GM21447 (cell line): Measurements from ENCODE around the gene SPCS1.
A peak's percentile ranks its signal among the peaks of the same experiment; 100 is the strongest.

Source experiments
- ATAC-seq: cut with Tn5 transposase; IDR thresholded peaks from one replicate; pipeline ENCODE4 v1.9.1; 2021; ENCODE audit not compliant: unreplicated experiment

SPCS1 gene

DNA sequence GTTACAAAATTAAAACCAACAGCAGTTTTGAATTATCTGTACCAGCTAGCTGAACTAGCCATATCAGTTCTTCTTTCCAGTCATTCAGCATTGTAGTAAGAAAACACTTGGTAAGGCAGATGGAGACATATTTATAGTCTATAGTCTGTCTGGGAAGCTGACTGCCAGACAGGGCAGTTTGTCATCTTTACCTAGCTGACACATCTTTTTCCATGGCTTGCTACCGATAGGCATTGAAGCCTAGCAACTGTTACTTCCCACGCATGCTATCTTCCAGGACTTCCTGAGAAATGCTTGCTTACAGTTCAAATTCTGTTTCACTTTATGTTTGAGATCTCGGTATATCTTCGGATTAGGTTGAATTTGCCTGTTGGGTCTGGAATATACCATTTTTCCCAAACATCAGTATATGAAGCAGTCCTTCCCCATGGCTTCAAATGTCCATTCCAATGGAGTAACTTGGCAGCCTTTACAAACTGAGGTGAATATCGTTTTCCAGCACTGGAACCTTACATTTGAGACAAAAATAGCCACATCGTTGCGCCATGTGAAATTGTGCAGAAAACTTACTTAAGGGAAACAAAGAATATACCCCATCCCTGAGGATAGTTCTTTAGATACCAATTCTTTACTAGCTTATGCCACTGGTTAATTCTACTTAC is 11.2 kb upstream of the SPCS1 start:
- ATAC-seq = no peak

DNA sequence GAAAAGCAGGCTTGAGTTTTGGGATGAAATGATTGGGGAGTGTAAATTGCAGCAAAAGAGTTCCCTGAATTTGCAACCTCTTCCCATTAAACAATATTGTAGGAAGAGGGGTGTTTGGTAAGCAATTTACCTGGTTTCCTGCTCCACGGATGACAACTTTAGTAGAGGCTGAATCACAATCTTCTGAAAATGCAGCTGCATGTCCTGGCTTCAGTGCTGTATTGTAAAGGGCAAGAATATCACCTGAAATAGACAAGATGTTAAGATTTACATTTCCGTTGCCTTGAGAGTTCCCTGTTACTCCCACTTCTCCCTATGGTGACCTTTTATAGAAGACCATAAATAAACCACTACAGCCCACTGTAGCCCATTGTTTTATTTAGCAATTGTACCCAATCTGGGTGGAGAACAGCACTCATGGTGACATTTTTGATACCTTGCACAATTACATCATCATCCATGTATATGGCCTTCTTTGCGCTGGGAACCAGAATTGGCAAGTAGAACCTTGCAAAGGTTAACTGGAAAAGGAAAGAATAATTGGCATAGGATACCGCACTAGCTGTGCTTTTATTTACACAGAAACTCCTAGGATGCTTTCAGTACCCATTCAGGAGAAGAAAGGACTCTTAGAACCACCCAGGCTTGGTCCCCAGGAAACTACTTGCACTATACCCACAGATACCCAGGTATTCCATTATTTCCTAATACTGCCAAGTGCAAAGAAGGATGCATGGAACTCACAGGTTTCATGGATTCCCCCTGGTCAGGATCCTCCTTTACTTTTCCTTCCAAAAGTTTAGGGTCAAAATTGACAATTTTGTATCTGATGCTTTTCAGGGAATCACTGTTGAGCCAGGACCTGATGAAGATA is 9.9 kb upstream of the SPCS1 start:
- ATAC-seq = no peak

DNA sequence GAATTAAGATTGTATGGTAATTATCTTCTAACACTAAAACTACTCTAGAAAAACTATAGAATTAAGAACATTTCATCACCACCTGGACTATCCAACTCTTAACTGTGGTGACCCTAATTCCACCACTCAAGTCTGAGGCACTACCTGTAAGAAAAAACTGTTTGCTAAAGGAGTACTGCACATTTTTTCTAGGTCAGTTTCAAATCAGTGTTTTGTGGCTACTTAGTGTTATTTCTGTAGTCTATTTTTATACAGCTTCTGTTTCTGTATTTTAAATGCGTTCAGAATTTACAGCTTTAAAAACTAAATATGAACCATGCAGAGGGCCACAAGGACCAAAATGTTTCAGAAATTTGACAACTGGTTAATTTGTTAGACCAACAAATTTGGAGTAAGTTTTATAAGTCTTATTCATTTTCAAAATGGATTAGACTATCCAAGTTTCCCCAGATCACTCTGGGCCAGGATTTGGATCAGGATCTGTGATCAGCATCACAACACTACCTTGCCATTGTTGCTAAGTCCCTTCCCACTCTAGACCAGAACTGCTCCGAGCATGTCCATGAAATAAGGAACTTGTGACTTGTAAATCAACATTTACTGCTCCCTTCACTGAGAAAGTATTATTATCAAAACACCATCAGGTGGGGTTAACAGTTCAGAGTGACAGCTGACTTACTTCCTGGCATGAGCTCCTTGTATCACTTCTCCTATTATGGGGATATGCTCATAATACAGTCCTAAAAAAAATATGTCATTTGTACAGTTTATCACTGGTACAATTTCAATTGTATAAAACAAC is 8.9 kb upstream of the SPCS1 start:
- ATAC-seq = peak; percentile 56

DNA sequence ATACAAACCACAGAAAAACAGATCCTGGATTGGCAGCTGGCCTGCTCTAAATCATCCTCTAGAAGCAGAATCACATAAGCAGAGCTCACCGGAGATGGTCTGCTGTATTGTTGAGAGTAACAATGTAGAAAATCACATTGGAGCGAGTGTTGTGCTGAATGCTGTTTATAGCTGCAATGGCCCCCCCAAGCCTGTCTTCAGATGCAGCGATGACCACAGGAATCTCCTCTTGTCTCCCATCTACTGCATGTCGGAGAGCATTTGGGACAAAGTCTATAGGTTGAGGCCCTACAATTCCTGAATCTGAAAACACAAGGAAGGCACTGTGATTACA is 8.3 kb upstream of the SPCS1 start:
- no peak for ATAC-seq

DNA sequence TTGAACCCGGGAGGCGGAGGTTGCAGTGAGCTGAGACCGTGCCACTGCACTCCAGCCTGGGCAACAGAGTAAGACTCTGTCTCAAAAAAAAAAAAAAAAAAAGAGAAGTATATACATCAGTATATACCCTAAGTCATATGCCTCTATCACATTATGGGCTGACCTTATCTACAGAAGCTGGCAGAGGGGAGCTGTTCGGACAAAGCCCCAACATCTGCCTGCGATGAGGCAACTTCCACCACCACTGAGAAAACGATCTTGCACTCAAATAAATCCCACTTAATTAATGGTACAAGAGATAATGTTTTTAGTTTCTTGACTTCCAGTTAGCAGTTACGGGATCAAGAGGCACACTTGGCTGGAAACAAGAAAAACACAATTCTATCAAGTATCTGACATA is 2.6 kb upstream of the SPCS1 start:
- ATAC-seq = no peak

DNA sequence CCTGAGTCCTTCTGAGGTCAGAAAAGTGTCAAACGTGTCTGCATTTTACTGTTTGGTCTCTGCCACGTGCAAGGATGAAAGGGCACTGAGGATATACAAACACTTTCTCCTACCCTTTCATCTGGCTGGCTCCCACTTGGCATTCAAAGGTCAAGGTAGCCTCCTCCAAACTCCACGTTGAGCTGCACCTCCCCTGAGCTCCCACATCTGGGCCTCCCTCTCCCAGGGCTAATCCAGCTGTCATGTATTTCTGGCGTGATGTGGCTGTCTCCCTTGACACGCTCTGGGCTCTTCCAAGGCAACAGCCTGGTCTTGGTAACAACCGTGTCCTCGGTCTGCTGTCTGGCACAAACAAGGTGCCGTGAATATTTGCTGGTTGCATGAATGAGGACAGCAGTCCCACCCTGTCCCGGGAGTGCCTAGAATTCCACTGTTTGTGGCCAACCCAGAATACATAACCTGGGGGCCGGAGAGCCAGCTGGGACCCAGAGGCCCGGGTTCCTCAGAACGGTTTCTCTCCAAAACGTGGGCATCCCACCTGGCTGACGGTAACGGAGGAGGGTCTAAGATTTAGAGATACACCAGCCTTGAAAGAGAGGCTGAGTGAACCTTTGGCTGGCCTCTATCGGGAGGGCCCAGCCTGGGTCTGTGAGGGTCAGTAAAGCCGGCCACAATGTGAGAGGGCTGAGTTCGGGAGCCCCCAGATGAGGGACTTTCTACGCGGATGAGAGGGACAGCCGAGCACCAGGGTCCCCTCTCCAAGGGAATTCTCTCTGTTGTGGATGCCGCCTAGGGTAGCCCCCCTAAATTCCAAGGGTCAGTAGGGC is 1.1 kb upstream of the SPCS1 start:
- no peak for ATAC-seq

DNA sequence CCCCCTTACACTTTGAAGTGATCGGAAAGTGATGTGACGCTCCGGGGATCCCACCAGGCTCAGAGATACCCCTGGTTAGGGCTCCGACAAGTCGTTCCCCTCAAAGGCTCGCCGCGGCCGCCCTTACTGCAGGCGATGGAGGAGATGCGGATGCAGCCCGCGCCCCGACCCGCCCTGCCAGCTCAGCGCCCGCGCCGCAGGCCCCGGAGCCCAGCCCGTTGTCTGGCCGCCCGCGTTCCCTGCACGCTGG is 543 bp upstream of the SPCS1 start:
- ATAC-seq = no peak

DNA sequence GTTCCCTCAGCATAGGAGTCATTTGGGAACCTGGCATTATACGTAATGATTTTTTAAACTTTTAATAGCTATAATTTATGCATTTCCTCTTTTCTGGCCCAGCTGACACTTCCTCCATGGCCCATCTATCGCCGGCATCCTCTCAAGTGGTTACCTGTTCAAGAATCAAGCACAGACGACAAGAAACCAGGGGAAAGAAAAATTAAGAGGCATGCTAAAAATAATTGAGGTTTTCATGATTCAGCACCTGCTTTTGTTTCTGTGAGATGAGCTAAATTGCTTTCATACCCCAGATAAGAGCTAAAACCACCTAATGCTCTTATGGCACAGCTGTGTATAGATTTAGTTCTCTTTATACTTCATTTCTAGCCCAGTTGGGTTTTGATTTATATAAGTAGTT is 1.7 kb downstream of the SPCS1 start:
- no peak for ATAC-seq

DNA sequence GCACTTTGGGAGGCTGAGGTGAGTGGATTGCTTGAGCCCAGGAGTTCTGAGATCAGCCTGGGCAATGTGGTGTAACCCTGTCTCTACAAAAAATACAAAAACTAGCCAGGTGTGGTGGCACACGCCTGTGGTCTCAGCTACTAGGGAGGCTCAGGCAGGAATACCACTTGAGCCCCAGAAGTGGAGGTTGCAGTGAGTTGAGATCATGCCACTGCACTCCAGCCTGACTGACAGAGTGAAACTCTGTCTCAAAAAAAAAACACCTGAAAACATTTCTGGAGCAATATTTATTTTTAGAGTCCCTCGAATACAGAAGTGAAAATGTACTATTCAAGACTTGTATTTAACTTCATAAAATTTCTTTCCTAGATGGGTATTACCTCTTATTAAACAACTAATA is 4.6 kb downstream of the SPCS1 start:
- no peak for ATAC-seq

DNA sequence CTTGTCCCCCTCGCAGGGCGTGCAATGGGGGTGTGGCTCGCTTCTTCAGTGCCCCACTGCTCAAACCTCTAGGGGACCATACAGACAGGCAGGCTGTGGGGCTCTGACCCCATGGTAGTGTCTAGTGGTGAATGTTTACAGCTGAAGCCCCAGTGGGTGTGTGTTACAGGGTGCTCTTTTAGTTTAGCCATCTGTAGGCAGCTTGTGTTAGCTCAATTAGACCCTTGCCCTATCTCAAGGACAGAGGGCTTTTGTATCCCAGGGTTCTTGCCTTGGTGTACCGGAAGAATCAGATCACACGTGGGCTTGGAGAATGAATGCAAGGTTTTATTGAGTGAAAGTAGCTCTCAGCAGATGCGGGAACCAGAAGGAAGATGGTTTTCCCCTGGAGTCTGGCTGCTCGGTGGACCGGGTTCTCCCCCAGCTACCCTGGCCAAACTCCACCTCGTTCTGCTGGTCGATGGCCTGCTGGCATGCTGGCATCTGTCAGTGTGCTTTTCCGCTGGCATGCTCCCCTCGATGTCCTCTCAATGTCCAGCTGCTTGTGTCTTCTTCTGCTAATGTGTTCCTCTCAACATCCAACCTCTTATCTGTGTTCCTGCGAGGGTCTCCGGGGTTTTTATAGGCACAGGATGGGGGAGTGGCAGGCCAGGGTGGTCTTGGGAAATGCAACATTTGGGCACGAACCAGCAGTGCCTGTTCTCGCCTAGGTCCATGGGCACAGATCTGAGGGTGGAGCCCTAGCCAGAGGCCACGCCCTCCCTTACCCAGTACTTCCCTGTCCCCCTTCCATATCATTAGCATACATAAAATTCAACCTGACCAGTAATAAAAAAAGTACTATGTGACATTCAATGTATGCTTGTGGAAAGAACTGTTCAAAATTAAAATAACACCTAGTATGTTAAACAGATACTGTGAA is 6.6 kb downstream of the SPCS1 start:
- no peak for ATAC-seq

DNA sequence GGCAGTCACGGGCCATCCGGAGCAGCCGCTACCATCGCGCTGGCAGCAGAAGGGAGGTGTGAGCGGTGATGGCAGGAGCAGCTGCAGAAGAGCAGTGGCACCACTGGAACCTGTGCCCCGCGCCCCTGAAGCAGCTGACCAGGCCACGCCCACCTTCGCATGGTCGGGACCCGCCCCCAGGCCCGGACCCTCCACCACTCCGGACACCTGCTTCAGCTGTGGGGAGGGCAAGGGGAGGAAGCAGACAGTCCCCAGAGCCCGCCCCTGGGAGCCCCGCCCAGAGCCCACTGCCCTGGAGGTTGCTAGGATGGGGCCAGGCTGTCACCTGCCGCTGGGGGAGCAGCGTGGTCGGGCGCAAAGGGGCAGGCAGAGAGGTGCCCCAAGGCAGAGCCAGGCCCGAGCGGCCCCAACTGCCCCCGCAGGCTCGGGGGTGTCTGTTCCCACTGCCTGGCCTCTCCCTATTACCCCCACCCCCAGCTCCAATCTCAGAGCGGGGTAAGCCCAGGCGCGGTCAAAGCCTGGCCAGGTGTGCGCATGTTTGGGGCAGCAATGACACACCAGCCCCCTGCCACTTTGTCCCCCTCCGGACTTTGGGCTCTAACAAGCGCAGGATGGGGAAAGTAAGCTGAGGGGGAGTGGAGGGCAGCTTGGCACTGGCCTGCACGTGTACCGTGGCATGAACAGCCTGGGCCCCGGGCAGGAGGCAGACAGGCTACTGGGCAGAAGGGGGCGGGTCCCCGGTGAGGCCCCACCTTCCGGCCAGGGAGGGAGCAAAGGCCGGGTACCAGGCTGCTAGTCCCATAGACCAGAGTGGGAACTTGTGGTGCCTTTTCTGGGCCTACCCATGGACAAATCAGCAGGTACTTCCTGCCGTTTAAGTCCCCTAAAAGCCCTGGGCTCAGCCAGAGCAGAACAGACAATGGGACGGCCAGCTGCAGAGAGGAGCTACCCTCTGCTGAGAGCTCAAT is 8.7 kb downstream of the SPCS1 start:
- ATAC-seq = no peak

DNA sequence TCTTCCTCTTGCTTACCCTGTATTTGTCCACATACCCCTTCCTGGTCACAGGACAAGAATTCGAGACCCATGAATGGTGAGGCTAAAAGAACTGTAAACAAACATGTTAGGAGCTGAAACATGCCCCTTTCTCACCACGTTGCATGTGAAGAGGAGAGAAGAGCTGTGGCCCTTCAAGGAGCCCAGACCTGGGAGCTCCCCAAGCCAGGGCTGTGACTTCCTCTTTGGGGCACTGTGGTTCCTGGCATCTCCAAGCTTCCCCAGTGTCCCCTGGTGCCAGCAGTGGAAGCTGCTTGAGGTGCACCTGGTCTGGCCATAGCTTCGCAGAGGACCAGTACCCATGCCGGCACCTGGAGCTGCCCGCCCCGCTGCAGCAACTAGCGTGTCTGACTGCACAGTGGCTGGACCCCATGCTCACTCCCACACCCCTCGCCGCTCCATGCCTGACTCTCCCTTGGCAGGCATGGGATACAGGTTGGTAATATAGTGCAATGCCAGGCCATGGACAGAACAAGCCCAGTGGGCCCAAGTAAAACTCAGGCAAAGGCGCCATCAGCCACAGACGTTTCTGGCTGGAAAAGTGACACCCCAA is 9.9 kb downstream of the SPCS1 start:
- no peak for ATAC-seq

DNA sequence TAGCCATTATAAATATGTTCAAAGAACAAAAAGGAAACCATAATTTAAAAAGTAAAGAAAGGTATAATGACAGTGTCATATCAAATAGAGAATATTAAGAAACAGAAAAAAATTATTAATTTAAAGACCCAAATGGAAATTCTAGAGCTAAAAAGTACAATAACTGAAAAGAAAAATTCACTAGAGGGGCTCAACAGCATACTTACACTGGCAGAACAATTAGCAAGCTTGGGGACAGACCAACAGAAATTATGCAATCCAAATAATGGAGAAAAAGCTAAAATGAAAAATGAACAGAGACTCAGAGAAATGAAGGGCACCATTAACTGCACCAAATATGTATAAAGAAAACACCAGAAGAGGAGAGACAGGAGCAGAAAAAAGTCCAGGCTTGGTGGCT is 13.7 kb downstream of the SPCS1 start:
- ATAC-seq = no peak

DNA sequence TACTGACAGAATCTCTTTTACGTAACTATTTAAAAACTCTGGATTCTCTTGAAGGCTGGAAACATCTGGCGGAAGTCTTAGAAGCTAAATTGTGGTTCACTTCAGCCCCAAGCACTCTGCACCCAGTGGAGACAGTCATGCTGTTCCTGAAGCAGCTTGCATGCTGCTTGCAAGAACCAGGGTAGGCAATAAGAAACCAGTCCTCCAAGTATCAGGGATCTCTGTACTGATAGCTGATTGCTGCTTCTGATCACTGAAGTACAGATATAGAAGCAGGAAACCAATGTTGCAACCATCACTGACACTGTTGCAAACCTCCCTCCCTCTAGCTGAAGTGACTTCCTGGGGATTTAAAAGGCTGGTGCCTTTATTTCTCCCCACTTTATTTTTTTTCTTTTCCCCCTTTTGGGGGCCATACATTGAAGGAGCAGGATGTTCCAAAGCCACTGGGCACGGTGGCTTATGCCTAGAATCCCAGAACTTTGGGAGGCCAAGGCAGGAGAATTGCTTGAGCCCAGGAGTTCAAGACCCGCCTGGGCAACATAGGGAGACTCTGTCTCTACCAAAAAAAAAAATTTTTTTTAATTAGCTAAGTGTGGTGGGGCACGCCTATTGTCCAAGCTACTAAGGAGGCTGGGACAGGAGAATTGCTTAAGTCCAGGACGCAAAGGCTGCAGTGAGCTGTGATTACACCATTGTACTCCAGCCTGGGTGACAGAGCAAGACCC is 15.3 kb downstream of the SPCS1 start:
- peak; percentile 82 for ATAC-seq

DNA sequence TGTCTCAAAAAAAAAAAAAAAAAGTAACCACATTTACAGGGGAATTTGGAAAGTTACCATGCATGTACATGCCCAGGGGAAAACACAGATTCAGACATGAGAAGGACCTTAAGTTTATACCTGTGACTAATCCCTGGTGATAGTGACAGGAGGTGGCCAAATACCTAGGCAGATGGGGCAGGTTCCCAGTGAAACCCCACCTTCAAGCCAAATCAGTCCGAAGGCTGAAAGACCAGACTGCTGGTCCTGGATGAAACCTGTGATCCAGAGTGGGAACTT is 15.8 kb downstream of the SPCS1 start:
- ATAC-seq = no peak

DNA sequence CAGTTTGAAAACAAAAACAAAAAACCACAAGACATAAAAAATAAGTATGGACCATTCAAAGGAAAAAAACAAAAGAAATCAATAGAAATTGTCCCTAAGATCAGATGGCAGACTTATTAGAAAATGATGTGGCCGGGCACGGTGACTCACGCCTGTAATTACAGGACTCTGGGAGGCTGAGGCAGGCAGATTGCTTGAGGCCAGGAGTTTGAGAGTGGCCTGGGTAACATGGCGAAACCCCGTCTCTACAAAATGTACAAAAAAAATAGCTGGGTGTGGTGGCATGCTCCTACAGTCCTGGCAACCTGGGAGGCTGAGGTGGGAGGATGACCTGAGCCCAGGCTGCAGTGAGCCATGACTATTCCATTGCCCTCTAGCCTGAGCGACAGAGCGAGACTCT is 16.6 kb downstream of the SPCS1 start:
- no peak for ATAC-seq

DNA sequence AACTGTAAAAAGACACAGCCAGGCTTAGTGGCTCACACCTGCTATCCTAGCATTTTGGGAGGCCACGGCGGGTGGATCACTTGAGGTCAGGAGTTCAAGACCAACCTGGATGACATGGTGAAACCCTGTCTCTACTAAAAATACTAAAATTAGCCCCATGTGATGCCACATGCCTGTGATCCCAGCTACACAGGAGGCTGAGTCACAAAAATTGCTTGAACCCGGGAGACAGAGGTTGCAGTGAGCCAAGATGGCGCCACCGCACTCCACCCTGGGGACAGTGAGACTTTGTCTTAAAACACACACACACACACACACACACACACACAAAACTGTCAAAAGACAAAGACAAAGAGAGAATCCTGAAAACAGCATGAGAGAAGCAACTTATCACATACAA is 18.0 kb downstream of the SPCS1 start:
- no peak for ATAC-seq

DNA sequence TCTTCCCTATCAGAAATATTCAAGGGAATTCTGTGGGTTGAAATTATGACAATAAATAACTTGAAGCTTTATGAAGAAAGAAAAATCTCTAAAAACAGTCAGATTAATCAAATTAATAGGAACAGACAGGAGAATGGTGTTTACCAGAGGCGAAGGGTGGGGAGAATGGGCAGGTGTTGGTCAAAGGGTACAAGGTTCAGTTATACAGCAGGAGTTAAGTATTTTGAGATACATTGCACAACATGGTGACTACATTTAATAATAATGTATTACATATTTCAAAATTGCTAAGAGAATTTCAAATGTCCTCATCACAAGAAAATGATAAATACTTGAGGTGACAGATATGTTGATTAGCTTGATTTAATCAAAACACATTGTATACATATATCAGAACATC is 18.6 kb downstream of the SPCS1 start:
- no peak for ATAC-seq
